GM12892 (cell line): ENCODE data around the gene EGFL8.

ENCODE experiments used
- POLR2A ChIP-seq: IDR thresholded peaks from 2 replicates; pipeline ENCODE4 v1.6.1; 2011; ENCODE audit warnings: low read depth, low read length, control low read depth
- POLR2AphosphoS5 ChIP-seq: IDR thresholded peaks from 2 replicates; pipeline ENCODE4 v1.6.1; 2011; ENCODE audit warnings: low read depth, low read length, control low read depth
- TAF1 ChIP-seq: IDR thresholded peaks from 2 replicates; pipeline ENCODE4 v1.6.1; 2011; ENCODE audit warnings: low read depth, mild to moderate bottlenecking, control low read depth, low read length, borderline replicate concordance

DNA sequence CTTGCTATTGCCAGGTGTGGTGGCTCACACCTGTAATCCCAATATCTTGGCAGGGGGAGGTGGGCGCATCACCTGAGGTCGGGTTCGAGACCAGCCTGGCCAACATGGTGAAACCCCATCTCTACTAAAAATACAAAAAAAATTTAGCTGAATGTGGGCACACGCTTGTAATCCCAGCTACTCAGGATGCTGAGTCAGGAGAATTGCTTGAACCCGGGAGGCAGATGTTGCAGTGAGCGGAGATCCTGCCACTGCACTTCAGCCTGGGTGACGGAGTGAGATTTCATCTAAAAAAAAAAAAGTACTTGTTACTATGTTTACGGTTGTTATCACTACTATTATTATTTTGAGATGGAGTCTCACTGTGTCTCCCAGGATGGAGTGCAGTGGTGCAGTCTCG is 7.5 kb upstream of the EGFL8 start:
- TF ChIP-seq TAF1: no peak
- TF ChIP-seq POLR2A: no peak
- no peak for TF ChIP-seq POLR2AphosphoS5
